Fibroblast of lung (primary cell): ENCODE data around the gene ADAMTS14. TPM values are rescaled to one million over a fixed set of nuclear protein-coding genes. Genes with fewer than 3 reads are reported as not detected.

ENCODE experiments used
- DNase-seq, 2 donors: peaks; one replicate each; pipeline versions ENCODE4 v3.0.0 to v3.0.0-alpha.2; 2010; ENCODE audit warnings: low read depth in 2 of 2
- H2AFZ ChIP-seq: 2 replicates; pipeline ENCODE4 v1.5.1; 2012; ENCODE audit warnings: low read length, control low read depth, inconsistent platforms
- H3K27ac ChIP-seq: 2 replicates; pipeline ENCODE4 v1.5.1; 2011; ENCODE audit warnings: low read length, control low read depth; ENCODE audit not compliant: insufficient read depth
- H3K27me3 ChIP-seq: 2 replicates; pipeline ENCODE4 v1.5.1; 2011; ENCODE audit warnings: mild to moderate bottlenecking, low read length; ENCODE audit not compliant: control insufficient read depth, insufficient read depth
- H3K36me3 ChIP-seq: 2 replicates; pipeline ENCODE4 v1.5.1; 2011; ENCODE audit warnings: low read length; ENCODE audit not compliant: control insufficient read depth, insufficient read depth
- H3K4me1 ChIP-seq: 2 replicates; pipeline ENCODE4 v1.5.1; 2011; ENCODE audit warnings: low read length; ENCODE audit not compliant: control insufficient read depth, insufficient read depth; ENCODE audit errors: extremely low read depth
- H3K4me2 ChIP-seq: 2 replicates; pipeline ENCODE4 v1.5.1; 2011; ENCODE audit warnings: low read length, control low read depth; ENCODE audit not compliant: insufficient read depth; ENCODE audit errors: extremely low read depth
- H3K4me3 ChIP-seq, 4 experiments: fragments of 200-600 bp in 1 of 4; sonication (generic) in 1 of 4; replicated peaks in 1 of 4; 2 replicates each; pipeline ENCODE4 v1.5.1; 2011 to 2016; ENCODE audit warnings: low read length in 4 of 4, low read depth in 3 of 4, mild to moderate bottlenecking in 3 of 4, control low read depth in 2 of 4, inconsistent platforms in 1 of 4, mixed read lengths in 1 of 4; ENCODE audit not compliant: insufficient read depth in 1 of 4; ENCODE audit errors: control extremely low read depth in 1 of 4
- H3K79me2 ChIP-seq: 2 replicates; pipeline ENCODE4 v1.5.1; 2012; ENCODE audit warnings: mild to moderate bottlenecking, low read length, inconsistent platforms; ENCODE audit not compliant: control insufficient read depth, insufficient read depth
- H3K9ac ChIP-seq: 2 replicates; pipeline ENCODE4 v1.5.1; 2011; ENCODE audit warnings: mild to moderate bottlenecking, low read length, control low read depth; ENCODE audit not compliant: insufficient read depth
- H3K9me3 ChIP-seq: 2 replicates; pipeline ENCODE4 v1.5.1; 2012; ENCODE audit warnings: low read depth, low read length; ENCODE audit not compliant: control insufficient read depth, insufficient read depth
- H4K20me1 ChIP-seq: 2 replicates; pipeline ENCODE4 v1.5.1; 2011; ENCODE audit warnings: low read length; ENCODE audit not compliant: control insufficient read depth, insufficient read depth; ENCODE audit errors: extremely low read depth
- EZH2 ChIP-seq: IDR thresholded peaks from 2 replicates; pipeline ENCODE4 v1.5.1; 2012; ENCODE audit warnings: low read length, control low read depth, mild to moderate bottlenecking; ENCODE audit errors: missing control alignments
- polyA plus RNA-seq, 2 donors: library from polyadenylated mRNA; depleted of rRNA in 1 of 2; stranded (reverse) in 1 of 2; unstranded in 1 of 2; fragments of >200 nt; gene quantifications; 2 replicates each; pipeline ENCODE4 v1.2.1, GENCODE V29; 2011 to 2012; ENCODE audit warnings: missing spikeins in 1 of 2
- total RNA-seq: library from RNA; depleted of rRNA; stranded (reverse); fragments of >200 nt; gene quantifications from 2 replicates; pipeline ENCODE4 v1.2.1, GENCODE V29; 2014
- TF ChIP-seq, protein P1 (sequence below), 2 donors: IDR thresholded peaks in 1 of 2; conservative IDR thresholded peaks in 1 of 2; 1 replicate in 1 of 2; 2 replicates in 1 of 2; pipeline ENCODE4 v1.5.1; 2011 to 2012; ENCODE audit warnings: low read length in 2 of 2, control low read depth in 1 of 2, inconsistent platforms in 1 of 2, low read depth in 1 of 2, mild to moderate bottlenecking in 1 of 2

ADAMTS14 gene
- total and polyA plus RNA-seq, 2 donors (not counting 1 experiment from before 2014, with no cell fraction given), result 4.1 to 6.2 TPM

DNA sequence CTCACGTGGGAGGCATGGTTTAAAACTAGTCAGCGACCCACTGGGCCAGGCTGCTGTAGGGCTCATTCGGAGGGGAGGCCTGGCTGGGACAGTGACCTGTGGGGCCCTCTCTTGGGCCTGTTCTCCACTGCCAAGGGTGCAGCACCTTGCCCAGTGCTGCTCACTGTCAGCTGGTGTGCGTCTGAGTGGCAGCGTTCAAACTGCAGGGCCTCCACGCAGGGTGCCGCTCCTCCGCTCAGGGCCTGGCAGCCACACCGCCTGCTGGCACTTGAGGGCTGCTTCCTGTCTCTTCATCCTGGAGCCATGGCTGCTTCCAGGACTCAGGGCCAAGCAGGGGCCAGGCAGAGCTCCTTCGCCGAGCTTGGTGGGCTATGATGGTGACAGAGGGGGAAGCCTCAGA is 18.3 kb downstream of the ADAMTS14 start:
- no peaks in the 10 kb centered on the region for H3K27me3 ChIP-seq
- no peak overlapping the region for H3K4me2 ChIP-seq
- H3K4me1 ChIP-seq, result peaks cover 13% of the 10 kb centered on the region

DNA sequence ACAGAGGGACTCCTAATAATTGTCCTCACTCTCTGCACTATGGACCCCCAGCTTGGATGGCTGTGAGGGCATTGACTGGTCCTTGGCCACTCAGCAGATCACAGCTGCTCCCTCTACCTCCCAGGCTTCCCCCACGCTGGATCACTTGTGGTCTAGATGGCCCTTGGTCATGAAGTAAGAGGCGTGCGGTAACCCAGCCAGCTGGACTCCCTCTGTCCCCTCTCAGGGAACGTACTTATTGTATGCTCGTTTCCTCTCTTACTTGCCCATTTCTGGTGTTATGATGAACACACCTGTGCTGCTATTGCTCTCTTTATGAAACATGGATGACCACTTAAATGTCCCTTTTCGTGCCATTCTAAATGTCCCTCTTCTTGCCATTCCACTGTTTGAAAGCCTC is 19.3 kb downstream of the ADAMTS14 start:
- H4K20me1 ChIP-seq, result no peaks in the 10 kb centered on the region
- no peak overlapping the region for H2AFZ ChIP-seq
- peaks cover 19% of the 10 kb centered on the region for H3K4me1 ChIP-seq
- DNase-seq, result no peak
- H3K79me2 ChIP-seq, result no peaks in the 10 kb centered on the region
- no peak overlapping the region for H3K4me3 ChIP-seq
- no peaks in the 10 kb centered on the region for H3K36me3 ChIP-seq
- TF ChIP-seq, protein P1, sequence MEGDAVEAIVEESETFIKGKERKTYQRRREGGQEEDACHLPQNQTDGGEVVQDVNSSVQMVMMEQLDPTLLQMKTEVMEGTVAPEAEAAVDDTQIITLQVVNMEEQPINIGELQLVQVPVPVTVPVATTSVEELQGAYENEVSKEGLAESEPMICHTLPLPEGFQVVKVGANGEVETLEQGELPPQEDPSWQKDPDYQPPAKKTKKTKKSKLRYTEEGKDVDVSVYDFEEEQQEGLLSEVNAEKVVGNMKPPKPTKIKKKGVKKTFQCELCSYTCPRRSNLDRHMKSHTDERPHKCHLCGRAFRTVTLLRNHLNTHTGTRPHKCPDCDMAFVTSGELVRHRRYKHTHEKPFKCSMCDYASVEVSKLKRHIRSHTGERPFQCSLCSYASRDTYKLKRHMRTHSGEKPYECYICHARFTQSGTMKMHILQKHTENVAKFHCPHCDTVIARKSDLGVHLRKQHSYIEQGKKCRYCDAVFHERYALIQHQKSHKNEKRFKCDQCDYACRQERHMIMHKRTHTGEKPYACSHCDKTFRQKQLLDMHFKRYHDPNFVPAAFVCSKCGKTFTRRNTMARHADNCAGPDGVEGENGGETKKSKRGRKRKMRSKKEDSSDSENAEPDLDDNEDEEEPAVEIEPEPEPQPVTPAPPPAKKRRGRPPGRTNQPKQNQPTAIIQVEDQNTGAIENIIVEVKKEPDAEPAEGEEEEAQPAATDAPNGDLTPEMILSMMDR (conservative IDR thresholded peaks at IDR 0.05 in 1 of 2, IDR thresholded peaks at IDR 0.05 in 1 of 2; ENCODE audit: low read depth in 1 of 2, low read length in 2 of 2), result no peak
- TF ChIP-seq EZH2, result no peak
- H3K9ac ChIP-seq, result no peak overlapping the region
- no peaks in the 10 kb centered on the region for H3K27me3 ChIP-seq
- H3K4me2 ChIP-seq, result no peak overlapping the region
- H3K9me3 ChIP-seq, result no peaks in the 10 kb centered on the region
- no peak overlapping the region for H3K27ac ChIP-seq

More for the DNA sequence above, 18.3 kb downstream of the ADAMTS14 start:
- DNase-seq, result no peak
- Histone ChIP-seq H3K27ac (no peak overlapping the region), H3K4me3 (no peak overlapping the region), H3K9me3 (no peaks in the 10 kb centered on the region), H3K36me3 (no peaks in the 10 kb centered on the region), H3K9ac (no peak overlapping the region), H2AFZ (no peak overlapping the region), H4K20me1 (no peaks in the 10 kb centered on the region), H3K79me2 (no peaks in the 10 kb centered on the region)
- TF ChIP-seq EZH2, result no peak
- TF ChIP-seq, protein P1 (conservative IDR thresholded peaks at IDR 0.05 in 1 of 2, IDR thresholded peaks at IDR 0.05 in 1 of 2; ENCODE audit: low read depth in 1 of 2, low read length in 2 of 2), result no peak

DNA sequence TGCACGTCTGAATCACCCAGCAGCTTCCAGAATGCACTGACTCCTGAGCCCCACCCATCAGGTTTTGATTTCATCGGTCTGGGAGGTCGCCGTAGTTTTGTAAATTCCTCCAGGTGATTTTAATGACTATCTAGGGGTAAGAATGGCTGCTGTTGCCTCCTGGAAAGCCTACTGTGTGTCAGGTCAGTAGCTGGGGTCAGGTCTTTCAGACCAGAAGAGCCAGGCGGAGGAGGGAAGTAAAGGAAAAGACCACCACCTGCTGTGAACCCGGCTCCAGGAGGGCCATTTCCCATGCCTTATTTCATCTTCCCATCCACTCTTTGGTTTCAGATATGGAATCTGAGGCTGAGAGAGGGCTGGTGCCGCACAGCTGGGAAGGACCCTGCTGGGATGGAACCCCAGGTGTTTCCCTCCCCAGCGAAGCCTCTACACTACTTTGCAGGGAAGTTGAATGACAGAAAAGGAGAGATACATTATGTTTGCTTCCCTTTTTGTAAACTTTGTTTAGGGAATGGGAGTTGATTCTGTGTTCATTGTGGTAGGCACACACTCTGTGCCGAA is 19.8 kb downstream of the ADAMTS14 start:
- Histone ChIP-seq H3K36me3 (no peaks in the 10 kb centered on the region), H3K4me2 (no peak overlapping the region), H2AFZ (no peak overlapping the region), H3K4me3 (no peak overlapping the region), H3K4me1 (peaks cover 19% of the 10 kb centered on the region), H3K79me2 (no peaks in the 10 kb centered on the region), H4K20me1 (no peaks in the 10 kb centered on the region), H3K27me3 (no peaks in the 10 kb centered on the region), H3K9me3 (no peaks in the 10 kb centered on the region), H3K9ac (no peak overlapping the region), H3K27ac (no peak overlapping the region)
- no peak for DNase-seq
- TF ChIP-seq, protein P1 (conservative IDR thresholded peaks at IDR 0.05 in 1 of 2, IDR thresholded peaks at IDR 0.05 in 1 of 2; ENCODE audit: low read depth in 1 of 2, low read length in 2 of 2), result no peak
- no peak for TF ChIP-seq EZH2
